Measurements from ENCODE around the gene SYNJ2. TPM values are rescaled to one million over a fixed set of nuclear protein-coding genes. Genes with fewer than 3 reads are reported as not detected.

The SYNJ2 gene
- total and polyA plus RNA-seq, 4 experiments from 2014 or later, result 14.5 to 17.4 (median 15.9) TPM

GRCh38 chr6:158041370-158041769, 59.7 kb downstream of the SYNJ2 start:
- Histone ChIP-seq H3K4me1 (ENCODE audit: insufficient read depth, low read length) (peaks cover 7% of the 10 kb centered on the region), H3K36me3 (ENCODE audit: insufficient read depth, low read length) (peaks cover 16% of the 10 kb centered on the region), H3K27me3 (ENCODE audit: insufficient read depth, low read length) (no peaks in the 10 kb centered on the region), H3K9me3 (ENCODE audit: control insufficient read depth in 1 of 2, low read length in 2 of 2) (no peaks in the 10 kb centered on the region), H3K27ac (ENCODE audit: low read depth, low read length) (no peak overlapping the region), H3K4me3 (ENCODE audit: low read length in 2 of 2) (no peak overlapping the region)
- intact Hi-C loops (cut with micrococcal nuclease), result loop anchor here (2.0 kb wide), 1 partner anchor 15 kb away; no protein-coding TSS in a partner anchor
- ChIA-PET CTCF (ENCODE audit: partially characterized antibody) (interaction anchor here (4.1 kb wide), 1 partner anchor 15 kb away, joined by 19 read pairs; no protein-coding TSS in a partner anchor), POLR2A (ENCODE audit: partially characterized antibody) (no interaction called here)
- H3K9me3 Mint-ChIP-seq, result no peaks in the 10 kb centered on the region
- H3K36me3 Mint-ChIP-seq, result peaks cover 38 to 39% of the 10 kb centered on the region in 2 donors
- H3K27ac Mint-ChIP-seq, result peak overlapping the region in 3 of 7 donors; percentile 17 to 68 (median 41)
- no peaks in the 10 kb centered on the region for H3K27me3 Mint-ChIP-seq
- no peak for DNase-seq
- peaks cover 6 to 36% (median 20%) of the 10 kb centered on the region in 4 donors for H3K4me1 Mint-ChIP-seq
- no peak overlapping the region for H3K4me3 Mint-ChIP-seq

DNA sequence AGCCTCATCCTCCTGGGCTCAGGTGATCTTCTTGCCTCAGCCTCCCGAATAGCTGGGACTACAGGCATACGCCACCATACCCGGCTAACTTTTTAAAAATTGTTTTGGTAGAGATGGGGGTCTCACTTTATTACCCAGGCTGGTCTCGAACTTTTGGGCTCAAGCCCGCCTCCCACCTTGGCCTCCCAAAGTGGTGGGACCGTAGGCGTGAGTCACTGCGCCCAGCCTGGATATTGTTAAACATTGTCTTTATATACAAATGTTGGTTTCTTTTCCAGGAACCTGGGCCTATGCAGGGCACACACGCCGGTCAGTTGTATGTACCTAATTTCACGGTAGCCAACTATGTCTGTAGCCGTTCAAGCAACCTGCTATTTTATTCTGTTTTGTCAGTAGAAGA, 60.1 kb downstream of the SYNJ2 start:
- Mint-ChIP-seq H3K27me3 (no peaks in the 10 kb centered on the region), H3K27ac (peak overlapping the region in 2 of 7 donors; percentile 30 to 41), H3K9me3 (no peaks in the 10 kb centered on the region), H3K36me3 (peaks cover 40% of the 10 kb centered on the region in 2 donors), H3K4me1 (peaks cover 8 to 40% (median 24%) of the 10 kb centered on the region in 4 donors), H3K4me3 (no peak overlapping the region)
- H3K27me3 ChIP-seq (ENCODE audit: insufficient read depth, low read length), result no peaks in the 10 kb centered on the region
- H3K4me3 ChIP-seq (ENCODE audit: low read length in 2 of 2), result no peak overlapping the region
- intact Hi-C loops (cut with micrococcal nuclease), result loop anchor here (2.0 kb wide), 1 partner anchor 15 kb away; no protein-coding TSS in a partner anchor
- peaks cover 16% of the 10 kb centered on the region for H3K36me3 ChIP-seq (ENCODE audit: insufficient read depth, low read length)
- ChIA-PET POLR2A (ENCODE audit: partially characterized antibody) (no interaction called here), CTCF (ENCODE audit: partially characterized antibody) (interaction anchor here (4.1 kb wide), 1 partner anchor 16 kb away, joined by 19 read pairs; no protein-coding TSS in a partner anchor)
- no peak overlapping the region for H3K27ac ChIP-seq (ENCODE audit: low read depth, low read length)
- no peak for DNase-seq
- peaks cover 11% of the 10 kb centered on the region for H3K4me1 ChIP-seq (ENCODE audit: insufficient read depth, low read length)
- H3K9me3 ChIP-seq (ENCODE audit: control insufficient read depth in 1 of 2, low read length in 2 of 2), result no peaks in the 10 kb centered on the region

DNA sequence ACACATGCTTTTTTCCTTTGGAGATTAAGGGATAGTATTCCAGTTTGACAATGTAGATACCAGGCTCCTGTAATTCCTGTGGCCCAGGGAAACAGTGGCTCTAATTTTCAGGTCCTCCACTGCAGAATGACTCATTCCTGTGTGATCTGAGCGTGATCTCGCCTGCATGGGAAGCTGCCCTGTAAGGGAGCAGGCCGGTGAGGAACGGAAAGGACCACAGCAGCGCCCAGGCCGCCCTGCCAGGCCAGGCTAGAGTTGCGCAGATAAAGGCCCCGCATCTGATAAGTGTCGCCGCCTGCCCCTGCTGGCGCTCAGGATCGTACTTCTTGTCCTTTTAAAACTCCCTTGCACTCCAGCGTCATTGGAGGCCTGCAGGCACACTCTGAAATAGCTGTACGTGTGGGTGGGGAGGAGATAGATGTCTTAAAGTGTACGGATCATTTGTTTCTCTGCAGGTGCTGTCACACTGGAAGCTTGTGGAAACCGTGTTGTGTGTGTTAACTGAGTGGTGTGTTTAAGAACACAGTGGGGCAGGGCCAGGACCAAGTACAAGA, 60.7 kb downstream of the SYNJ2 start:
- no peak overlapping the region for H3K4me3 Mint-ChIP-seq
- peaks cover 17% of the 10 kb centered on the region for H3K4me1 ChIP-seq (ENCODE audit: insufficient read depth, low read length)
- H3K36me3 ChIP-seq (ENCODE audit: insufficient read depth, low read length), result peaks cover 16% of the 10 kb centered on the region
- no peak overlapping the region for H3K27ac Mint-ChIP-seq
- DNase-seq, result no peak
- H3K9me3 ChIP-seq (ENCODE audit: control insufficient read depth in 1 of 2, low read length in 2 of 2), result no peaks in the 10 kb centered on the region
- ChIA-PET POLR2A (ENCODE audit: partially characterized antibody) (no interaction called here), CTCF (ENCODE audit: partially characterized antibody) (interaction anchor here (4.1 kb wide), 1 partner anchor 16 kb away, joined by 19 read pairs; no protein-coding TSS in a partner anchor)
- H3K27me3 ChIP-seq (ENCODE audit: insufficient read depth, low read length), result no peaks in the 10 kb centered on the region
- no peaks in the 10 kb centered on the region for H3K27me3 Mint-ChIP-seq
- intact Hi-C loops (cut with micrococcal nuclease), result no loop called here
- H3K27ac ChIP-seq (ENCODE audit: low read depth, low read length), result no peak overlapping the region
- peaks cover 41 to 42% of the 10 kb centered on the region in 2 donors for H3K36me3 Mint-ChIP-seq
- H3K9me3 Mint-ChIP-seq, result no peaks in the 10 kb centered on the region
- H3K4me3 ChIP-seq (ENCODE audit: low read length in 2 of 2), result no peak overlapping the region
- H3K4me1 Mint-ChIP-seq, result peaks cover 13 to 46% (median 29%) of the 10 kb centered on the region in 4 donors

DNA sequence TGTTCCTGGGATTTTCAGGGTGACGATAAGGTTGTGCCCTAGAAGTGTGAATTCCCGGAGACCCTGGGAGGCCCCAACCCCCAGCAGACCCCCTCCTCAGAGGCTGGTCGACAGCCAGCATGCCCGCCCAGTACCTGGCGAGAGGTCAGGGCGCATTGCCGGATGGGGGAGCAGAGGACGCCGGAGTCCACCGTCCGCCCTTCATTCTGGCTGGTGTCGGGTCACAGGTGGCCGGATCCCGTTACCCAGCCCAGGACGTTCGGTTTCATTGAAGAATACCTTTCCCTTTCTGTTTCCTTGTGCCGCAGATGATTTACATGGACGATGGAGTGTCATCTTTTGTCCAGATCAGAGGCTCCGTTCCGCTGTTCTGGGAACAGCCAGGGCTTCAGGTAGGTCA, 61.3 kb downstream of the SYNJ2 start:
- no peaks in the 10 kb centered on the region for H3K9me3 Mint-ChIP-seq
- intact Hi-C loops (cut with micrococcal nuclease), result no loop called here
- DNase-seq, result no peak
- Histone ChIP-seq H3K36me3 (ENCODE audit: insufficient read depth, low read length) (peaks cover 16% of the 10 kb centered on the region), H3K4me1 (ENCODE audit: insufficient read depth, low read length) (peaks cover 18% of the 10 kb centered on the region), H3K4me3 (ENCODE audit: low read length in 2 of 2) (no peak overlapping the region), H3K27me3 (ENCODE audit: insufficient read depth, low read length) (no peaks in the 10 kb centered on the region), H3K27ac (ENCODE audit: low read depth, low read length) (no peak overlapping the region), H3K9me3 (ENCODE audit: control insufficient read depth in 1 of 2, low read length in 2 of 2) (no peaks in the 10 kb centered on the region)
- H3K4me3 Mint-ChIP-seq, result no peak overlapping the region
- ChIA-PET POLR2A (ENCODE audit: partially characterized antibody) (no interaction called here), CTCF (ENCODE audit: partially characterized antibody) (interaction anchor here (4.1 kb wide), 1 partner anchor 17 kb away, joined by 19 read pairs; no protein-coding TSS in a partner anchor)
- peaks cover 44 to 45% of the 10 kb centered on the region in 2 donors for H3K36me3 Mint-ChIP-seq
- peaks cover 13 to 51% (median 30%) of the 10 kb centered on the region in 4 donors for H3K4me1 Mint-ChIP-seq
- no peak overlapping the region for H3K27ac Mint-ChIP-seq
- no peaks in the 10 kb centered on the region for H3K27me3 Mint-ChIP-seq

DNA sequence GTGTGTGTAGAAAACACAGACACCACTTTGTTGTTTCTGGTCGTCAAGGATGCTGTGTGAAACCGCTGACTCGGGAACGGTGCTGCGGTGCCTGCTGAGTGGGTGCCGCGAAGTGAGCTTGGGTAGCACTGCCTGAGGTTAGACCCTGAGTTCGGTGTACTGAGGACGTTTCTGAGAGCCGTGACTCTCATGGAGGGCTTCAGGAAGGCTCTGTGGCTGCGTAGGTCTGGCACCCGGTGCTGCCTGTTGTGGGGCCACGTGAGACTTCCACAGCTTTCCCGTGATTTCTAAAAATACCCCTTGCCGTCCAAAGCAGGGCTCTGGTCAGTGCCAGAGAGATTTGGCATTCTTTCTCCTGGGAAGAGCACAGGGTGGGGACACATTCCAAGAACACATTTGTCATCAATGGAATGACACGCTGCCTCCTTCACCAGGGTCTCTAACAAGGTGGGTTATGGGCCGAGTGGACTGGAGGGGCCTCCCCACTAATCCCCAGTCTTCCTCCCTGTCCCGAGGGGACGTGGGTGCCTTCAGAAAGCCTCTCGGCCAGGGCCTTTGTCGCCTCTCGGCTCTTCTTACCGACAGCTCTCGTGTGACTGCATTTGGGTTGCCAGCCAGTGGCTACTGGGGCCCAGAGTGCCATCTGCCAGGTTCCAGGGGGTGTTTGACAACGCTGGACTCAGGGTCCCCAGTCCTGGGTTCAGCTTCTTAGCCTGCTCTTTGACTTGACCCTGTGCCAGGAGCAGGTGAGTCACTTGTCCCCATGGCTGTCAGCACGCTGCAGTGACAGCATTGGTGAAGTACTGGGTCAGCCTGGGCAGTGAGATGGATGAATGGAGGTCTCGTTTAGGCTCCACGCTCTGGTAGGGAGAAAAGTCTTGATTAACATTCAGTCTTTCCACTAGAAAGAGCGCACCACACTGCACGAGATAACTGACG, 62.2 kb downstream of the SYNJ2 start:
- CTCF ChIA-PET (ENCODE audit: partially characterized antibody), result interaction anchor here (4.1 kb wide), 1 partner anchor 18 kb away, joined by 19 read pairs; no protein-coding TSS in a partner anchor
- Histone ChIP-seq H3K27me3 (ENCODE audit: insufficient read depth, low read length) (no peaks in the 10 kb centered on the region), H3K4me1 (ENCODE audit: insufficient read depth, low read length) (peaks cover 18% of the 10 kb centered on the region), H3K9me3 (ENCODE audit: control insufficient read depth in 1 of 2, low read length in 2 of 2) (no peaks in the 10 kb centered on the region), H3K4me3 (ENCODE audit: low read length in 2 of 2) (no peak overlapping the region), H3K27ac (ENCODE audit: low read depth, low read length) (no peak overlapping the region), H3K36me3 (ENCODE audit: insufficient read depth, low read length) (peaks cover 16% of the 10 kb centered on the region)
- intact Hi-C loops (cut with micrococcal nuclease), result no loop called here
- H3K36me3 Mint-ChIP-seq, result peaks cover 45% of the 10 kb centered on the region in 2 donors
- H3K9me3 Mint-ChIP-seq, result no peaks in the 10 kb centered on the region
- POLR2A ChIA-PET (ENCODE audit: partially characterized antibody), result no interaction called here
- no peak overlapping the region for H3K4me3 Mint-ChIP-seq
- peaks cover 12 to 51% (median 29%) of the 10 kb centered on the region in 4 donors for H3K4me1 Mint-ChIP-seq
- H3K27ac Mint-ChIP-seq, result no peak overlapping the region
- no peak for DNase-seq
- no peaks in the 10 kb centered on the region for H3K27me3 Mint-ChIP-seq

GRCh38 chr6:158044525-158044888, 62.8 kb downstream of the SYNJ2 start:
- ChIA-PET CTCF (ENCODE audit: partially characterized antibody) (interaction anchor here (4.1 kb wide), 1 partner anchor 18 kb away, joined by 19 read pairs; no protein-coding TSS in a partner anchor), POLR2A (ENCODE audit: partially characterized antibody) (interaction anchor here (0.7 kb wide), 1 partner anchor 18 kb away, joined by 3 read pairs; no protein-coding TSS in a partner anchor)
- peaks cover 16% of the 10 kb centered on the region for H3K36me3 ChIP-seq (ENCODE audit: insufficient read depth, low read length)
- intact Hi-C loops (cut with micrococcal nuclease), result no loop called here
- no peak overlapping the region for H3K4me3 ChIP-seq (ENCODE audit: low read length in 2 of 2)
- H3K9me3 Mint-ChIP-seq, result no peaks in the 10 kb centered on the region
- H3K27ac ChIP-seq (ENCODE audit: low read depth, low read length), result no peak overlapping the region
- H3K4me3 Mint-ChIP-seq, result no peak overlapping the region
- H3K9me3 ChIP-seq (ENCODE audit: control insufficient read depth in 1 of 2, low read length in 2 of 2), result no peaks in the 10 kb centered on the region
- H3K27me3 ChIP-seq (ENCODE audit: insufficient read depth, low read length), result no peaks in the 10 kb centered on the region
- H3K36me3 Mint-ChIP-seq, result peaks cover 45 to 50% of the 10 kb centered on the region in 2 donors
- peak overlapping the region in 2 of 7 donors; percentile 29 to 69 for H3K27ac Mint-ChIP-seq
- H3K4me1 ChIP-seq (ENCODE audit: insufficient read depth, low read length), result peaks cover 18% of the 10 kb centered on the region
- H3K4me1 Mint-ChIP-seq, result peaks cover 10 to 46% (median 29%) of the 10 kb centered on the region in 4 donors
- DNase-seq, result no peak
- H3K27me3 Mint-ChIP-seq, result no peaks in the 10 kb centered on the region
